ENCODE data around the gene ATP6V0A1. TPM values are rescaled to one million over a fixed set of nuclear protein-coding genes. Genes with fewer than 3 reads are reported as not detected.
A peak's percentile ranks its signal among the peaks of the same experiment; 100 is the strongest.
"Not testable (repeated sequence)": the region's sequence is repeated elsewhere in the genome, so short reads cannot be mapped to it uniquely, and the experiment has no call there.

The ATP6V0A1 gene
- total RNA-seq (2014; rRNA removed): 38.2 and 43.8 TPM in 2 replicates
- 37.6 TPM for polyA plus RNA-seq (2012)

DNA sequence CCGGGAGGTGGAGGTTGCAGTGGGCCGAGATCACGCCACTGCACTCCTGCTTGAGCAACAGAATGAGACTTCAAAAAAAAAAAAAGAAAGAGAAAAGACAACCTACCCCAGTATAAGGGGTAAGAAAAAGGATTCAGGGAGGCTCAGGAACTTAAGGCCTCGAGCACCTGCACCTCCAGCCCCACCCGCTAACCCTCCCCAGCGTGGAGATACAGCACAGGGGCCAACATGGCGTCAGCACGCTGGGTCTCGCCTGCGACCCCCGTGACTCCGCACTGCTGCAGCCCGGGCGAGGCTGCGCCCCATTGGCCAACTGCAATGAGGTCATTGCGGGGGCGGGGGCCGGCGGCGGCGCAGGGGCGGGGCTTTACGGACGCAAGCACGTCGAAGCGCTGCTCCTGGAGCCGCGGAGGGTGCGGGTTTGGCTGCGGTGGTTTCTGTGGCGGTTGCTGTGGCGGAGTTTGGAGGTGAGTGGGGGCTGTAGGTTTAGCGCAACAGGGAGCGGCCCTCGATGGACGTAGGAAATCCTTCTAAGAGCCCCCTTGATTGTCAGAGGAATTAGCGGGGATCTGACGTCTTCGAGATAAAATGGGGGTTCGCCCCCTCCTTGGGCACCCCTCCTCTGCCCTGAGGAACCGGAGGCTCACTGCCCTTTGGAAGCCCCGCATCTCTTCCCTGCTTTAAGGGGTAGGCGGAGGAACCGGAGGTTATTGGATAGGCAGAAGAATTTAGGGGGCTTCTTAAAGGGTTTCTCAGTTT lies at the start of gene ATP6V0A1:
Gene ATP6V0A1 (plus strand): TSS at position 382 of the 759 bp plus-strand sequence. CDS start 2,017 bp downstream, outside the sequence.
- DNase-seq (ENCODE audit: low read depth): peak; percentile 80

DNA sequence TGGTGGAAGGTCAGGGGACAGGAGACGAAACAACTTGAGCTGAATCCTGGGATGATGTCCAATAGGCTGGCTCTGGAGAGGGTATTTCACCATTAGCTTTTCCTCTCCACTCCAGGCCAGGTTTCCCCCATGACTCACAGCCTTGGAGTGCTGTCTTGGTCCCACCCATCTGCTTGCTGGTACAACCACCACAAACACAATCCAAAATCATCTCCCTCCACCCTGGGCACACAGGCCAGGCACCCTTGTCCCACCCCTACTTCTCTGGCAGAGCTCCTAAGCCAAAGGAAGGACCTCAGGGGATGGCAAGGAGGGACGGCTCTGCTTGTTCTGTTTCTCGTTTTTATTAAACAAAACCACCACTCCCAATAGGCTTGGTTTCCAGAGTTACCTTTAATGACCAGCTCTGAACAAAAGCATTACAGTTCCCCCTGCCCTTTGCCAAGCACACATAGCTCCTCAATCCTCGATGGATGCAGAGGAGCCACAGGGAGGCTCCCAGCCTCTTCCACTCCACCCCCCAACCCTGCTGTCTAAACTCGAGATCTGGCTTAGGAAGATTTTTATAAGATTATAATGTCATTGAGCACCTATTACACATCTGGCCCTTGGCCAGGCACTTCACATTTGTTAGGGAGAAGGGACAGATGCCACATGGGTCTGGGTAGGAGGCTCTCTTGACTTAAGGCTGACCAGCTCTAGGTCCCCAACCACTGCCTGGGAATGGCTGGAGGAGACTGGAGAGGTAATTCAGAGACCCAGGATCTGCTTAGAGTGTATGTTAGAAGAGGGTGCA lies 49.0 kb upstream of the ATP6V0A1 start:
- peak; percentile 84 for DNase-seq (ENCODE audit: low read depth)

DNA sequence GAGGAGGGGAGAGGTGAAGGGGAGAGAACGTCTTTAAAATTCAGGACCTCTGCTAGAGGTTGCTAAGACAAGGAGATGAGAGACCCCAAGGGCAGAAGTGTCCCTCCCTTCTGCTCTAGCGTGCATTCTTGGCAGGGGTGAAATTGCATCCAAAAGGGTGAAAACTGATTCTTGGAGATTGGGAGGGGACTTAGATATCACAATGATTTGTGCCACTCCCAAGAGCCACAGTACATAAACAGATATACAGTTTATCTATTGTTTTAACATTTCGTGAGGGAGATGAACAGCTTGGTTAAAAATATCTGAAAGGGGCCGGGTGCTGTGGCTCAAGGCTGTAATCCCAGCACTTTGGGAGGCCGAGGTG lies 48.4 kb upstream of the ATP6V0A1 start:
- no peak for DNase-seq (ENCODE audit: low read depth)

DNA sequence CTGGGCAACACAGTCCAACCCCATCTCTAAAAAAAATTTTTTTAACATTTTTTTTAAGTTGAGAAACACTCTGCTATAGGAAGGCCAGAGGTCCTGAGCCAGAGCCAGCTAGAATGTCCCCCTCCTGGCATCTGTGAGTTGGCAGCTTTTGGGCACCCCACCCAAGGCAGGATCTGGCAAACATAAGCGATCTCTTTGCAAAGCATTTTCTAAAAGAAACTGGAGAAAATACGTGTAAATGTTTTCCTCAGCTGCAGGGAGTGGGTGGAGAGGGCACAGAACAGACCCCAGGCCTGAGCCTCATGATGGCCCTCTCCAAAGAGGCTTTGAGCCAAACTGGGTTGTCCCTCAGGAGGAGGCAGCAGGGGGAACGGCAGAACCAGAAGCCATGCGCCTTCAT lies 47.3 kb upstream of the ATP6V0A1 start:
- DNase-seq (ENCODE audit: low read depth): no peak

DNA sequence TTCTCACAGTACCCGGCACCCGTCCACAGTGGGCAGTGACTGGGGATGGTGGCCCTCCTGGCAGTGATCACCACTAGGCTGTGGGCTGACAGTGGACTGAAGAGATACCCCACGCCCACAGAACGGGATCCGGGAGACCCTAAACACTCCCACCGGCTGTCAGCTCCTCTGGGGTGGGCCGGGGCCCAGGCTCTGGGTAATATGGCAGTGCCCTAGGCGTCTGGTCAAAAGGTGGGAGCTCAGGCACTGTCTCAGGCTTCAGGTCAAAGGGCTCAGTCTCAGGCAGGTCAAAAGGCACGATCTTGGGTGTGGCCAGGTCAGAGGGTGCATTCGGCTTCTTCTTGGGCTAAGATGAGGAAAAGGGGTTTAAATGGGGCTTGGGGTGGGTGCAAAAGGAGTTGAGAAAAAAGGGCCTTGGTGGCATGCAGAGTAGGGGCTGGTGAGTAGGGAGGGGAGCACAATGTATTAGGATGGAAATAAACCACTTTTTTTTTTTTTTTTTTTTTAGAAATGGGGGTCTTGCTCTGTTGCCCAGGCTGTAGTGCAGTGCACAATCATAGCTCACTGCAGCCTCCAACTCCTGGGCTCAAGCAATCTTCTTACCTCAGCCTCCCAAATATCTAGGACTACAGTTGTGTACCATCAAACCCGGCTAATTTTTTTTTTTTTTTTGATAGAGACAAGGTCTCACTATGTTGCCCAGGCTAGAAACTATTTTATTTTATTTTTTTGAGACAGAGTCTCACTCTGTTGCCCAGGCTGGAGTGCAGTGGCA lies 46.6 kb upstream of the ATP6V0A1 start:
- DNase-seq (ENCODE audit: low read depth): no peak

DNA sequence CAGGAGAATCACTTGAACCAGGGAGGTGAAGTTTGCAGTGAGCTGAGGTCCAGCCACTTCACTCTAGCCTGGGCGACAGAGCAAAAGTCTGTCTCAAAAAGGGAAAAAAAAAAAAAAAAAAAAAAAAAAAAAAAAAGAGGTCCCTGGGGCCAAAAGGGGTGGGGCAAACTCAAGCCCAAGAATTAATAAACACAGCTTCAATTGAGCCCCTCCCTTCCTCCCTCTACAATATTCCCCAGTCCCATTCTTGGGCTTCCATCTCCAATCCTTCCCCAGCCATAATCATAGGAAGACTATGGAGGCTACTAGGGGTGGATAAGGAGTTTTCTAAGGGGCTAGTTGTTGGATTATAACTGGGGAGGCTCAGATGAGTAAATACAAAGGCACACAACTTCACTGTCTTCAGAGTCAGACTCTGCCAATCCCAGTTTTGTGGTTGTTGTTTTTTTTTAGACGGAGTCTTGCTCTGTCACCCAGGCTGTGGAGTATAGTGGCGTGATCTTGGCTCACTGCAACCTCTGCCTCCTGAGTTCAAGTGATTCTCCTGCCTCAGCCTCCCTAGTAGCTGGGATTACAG lies 45.1 kb upstream of the ATP6V0A1 start:
- peak; percentile 23 for DNase-seq (ENCODE audit: low read depth)

DNA sequence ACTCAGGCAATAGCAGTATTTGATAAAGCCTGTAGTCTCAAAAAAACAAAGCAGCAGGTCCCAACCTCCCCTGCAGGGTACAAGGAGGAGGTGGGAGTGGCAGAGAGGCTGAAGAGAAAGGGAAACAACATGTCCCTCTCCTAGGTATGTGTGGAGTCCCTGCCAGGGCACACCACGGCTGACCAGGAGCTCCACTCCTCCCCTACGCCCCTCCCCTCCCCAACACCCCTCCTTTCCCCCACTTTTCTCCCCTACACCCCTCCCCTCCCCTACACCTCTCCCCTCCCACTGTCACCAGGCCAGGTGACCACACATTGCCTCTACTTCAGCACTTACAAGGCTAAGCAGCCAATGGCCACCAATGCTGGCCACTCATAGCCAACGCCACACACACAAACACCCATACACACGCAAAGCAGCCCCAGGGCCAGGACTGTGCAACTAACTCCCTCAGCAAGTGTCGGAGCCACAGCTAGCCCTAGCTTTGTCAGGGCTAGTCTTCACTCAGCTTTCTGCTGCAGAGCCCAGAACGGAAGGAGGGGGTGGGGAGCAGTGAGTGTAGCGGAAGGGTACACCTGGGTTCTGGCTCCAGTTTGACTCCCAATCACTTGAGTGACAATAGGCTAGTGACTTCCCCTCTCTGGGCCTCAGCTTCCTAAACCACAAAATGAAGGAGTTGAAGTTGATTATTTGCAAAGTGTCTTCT lies 43.8 kb upstream of the ATP6V0A1 start:
- no peak for DNase-seq (ENCODE audit: low read depth)

DNA sequence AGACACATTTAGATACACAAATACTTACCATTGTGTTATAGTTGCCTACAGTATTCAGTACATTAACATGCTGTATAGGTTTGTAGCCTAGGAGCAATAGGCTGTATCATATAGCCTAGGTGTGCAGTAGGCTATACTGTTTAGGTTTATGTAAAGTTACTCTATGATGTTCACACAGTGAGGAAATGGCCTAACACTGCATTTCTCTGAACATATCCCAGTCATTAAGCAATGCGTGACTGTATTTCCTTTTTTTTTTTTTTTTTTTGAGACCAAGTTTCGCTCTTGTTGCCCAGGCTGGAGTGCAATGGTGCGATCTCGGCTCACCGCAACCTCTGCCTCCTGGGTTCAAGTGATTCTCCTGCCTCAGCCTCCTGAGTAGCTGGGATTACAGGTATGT lies 40.7 kb upstream of the ATP6V0A1 start:
- DNase-seq (ENCODE audit: low read depth): not testable (repeated sequence)

DNA sequence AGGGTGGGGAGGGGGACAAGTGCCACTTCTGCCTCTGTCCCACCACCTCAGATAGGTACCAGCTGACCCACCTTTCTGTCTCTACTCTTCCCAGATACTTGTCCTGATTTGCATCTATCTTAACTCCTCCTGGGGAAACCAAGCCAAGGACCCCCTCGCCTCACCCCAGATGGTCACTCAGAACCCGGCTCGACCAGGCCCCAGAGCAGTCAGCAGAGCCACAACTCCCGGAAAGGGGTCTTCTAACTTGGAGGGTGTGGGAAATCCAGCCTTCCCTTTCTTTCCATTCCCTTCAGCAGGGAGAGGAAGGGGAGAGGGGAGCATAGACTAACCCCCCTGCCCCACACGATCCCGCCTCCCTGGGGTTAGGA lies 37.6 kb upstream of the ATP6V0A1 start:
- DNase-seq (ENCODE audit: low read depth): no peak

DNA sequence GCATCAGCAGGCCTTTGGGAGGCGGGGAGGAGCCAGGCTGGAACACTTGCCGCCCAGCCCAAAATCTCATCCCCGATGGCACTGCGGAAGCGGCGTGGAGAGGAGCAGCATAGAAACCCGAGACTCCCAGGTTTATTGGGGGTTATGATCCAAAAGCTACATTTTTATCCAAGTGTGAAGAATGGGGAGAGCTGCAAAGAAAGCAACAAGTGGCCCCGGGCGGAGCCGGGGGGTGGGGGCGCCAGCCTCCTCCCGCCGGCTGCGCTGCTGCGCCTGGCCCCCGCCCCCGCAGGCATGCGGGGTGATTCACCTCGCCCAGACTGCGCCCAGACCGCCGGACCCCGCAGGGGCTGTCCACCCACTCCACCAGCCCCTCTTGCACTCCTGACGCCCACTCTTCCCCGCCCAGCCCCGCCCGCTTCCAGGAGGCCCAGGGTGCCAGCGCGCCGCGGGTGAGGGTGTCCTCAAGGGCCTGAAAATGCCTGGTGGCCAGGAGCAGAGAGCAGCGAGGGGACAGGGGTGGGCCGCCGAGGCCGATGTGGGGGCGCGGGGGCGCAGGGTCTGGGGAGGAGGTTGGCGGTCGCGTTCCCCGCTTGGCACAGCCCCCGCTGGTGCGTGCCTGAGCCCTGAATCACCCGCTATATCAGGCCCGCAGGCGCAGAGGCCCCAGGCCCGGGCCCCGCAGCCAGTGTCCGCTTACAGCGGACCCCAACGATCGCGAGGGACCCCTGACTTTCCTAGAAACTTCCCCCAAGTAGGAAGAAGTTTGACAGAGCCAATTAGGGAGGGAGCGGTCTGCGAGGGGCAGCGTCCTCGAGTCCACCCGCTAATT lies 37.0 kb upstream of the ATP6V0A1 start:
- DNase-seq (ENCODE audit: low read depth): peak; percentile 60

DNA sequence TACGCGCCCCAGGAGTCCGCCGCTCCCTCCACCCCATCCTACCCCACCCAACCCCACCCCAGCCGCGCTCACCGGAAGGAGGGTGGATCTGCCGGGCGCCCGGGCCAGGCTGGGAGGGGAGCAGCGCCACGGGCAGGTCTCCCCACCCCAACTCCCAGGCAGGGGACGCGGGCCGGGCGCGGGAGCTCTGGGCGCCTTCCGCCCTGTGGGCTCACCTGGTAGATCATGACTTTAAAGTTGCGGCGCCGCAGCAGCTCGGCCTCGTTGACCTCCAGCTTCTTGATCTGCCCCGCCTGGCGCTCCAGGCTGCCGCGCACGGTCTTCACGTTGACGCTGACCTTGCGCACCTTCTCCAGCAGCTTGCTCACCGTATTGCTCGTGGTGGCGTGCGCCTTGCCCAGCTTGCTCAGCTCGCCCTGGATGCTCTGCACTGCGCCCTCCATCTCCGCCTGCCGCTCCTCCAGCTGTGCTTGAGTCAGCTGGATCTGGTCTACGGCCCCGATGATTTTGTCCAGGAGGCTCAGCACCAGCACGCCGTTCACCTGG lies 36.2 kb upstream of the ATP6V0A1 start:
- DNase-seq (ENCODE audit: low read depth): peak; percentile 42

DNA sequence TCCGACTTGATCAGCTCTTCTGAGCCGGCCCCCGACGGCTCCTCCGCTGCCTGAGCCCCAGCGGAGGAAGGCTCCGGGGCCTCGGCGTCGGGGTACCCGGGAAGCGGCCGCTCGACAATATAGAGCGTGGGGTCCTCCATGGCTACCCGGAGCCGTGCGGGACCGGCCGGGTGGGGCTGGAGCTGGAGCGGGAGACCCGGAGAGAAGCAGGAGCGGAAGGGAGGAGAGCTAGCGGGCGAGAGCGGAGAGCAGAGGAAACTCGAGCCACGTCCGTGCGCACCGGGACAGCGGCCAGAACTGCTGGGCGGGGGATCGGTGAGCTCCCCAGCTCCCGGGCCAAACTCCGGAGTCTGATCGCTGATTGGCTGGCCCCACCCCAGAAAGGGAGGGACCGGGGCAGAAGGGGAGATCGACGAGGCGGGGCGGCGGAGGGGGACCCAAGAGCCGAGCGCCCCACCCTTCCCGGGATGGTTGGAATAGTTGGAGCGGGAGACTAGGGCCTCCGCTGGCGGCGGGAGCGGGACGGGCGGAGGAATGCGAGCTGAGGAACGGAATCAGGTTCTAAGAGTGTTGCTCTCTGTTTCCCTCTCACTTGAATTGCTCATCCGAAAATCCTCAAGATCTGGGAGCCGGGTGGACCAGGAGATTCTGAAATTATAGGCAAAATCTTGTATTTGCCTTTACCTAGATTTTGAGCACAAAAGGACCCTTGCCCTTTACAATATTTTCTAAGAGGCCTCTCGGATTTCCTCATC lies 35.5 kb upstream of the ATP6V0A1 start, which contains the start of gene CAVIN1:
Gene CAVIN1 (minus strand): TSS at position 299 of the 755 bp plus-strand sequence. CDS start 159 bp downstream, at position 140.
- peak; percentile 96 for DNase-seq (ENCODE audit: low read depth)

DNA sequence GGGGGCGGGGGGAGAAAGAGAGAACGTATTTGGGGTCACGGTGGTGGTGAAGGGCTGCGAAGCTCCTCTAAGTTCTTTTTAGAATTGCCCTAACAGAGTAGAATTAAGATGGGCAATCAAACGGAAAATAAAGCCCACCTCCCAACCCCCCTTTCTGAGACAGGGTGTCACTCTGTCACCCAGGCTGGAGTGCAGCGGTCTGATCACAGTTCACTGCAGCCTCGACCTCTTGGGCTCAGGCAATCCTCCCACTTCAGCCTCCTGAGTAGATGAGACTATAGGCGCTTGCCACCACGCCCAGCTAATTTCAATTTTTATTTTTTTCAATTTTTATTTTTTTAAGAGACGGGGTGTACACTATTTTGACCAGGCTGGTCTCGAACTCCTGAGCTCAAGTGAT lies 34.9 kb upstream of the ATP6V0A1 start:
- no peak for DNase-seq (ENCODE audit: low read depth)

DNA sequence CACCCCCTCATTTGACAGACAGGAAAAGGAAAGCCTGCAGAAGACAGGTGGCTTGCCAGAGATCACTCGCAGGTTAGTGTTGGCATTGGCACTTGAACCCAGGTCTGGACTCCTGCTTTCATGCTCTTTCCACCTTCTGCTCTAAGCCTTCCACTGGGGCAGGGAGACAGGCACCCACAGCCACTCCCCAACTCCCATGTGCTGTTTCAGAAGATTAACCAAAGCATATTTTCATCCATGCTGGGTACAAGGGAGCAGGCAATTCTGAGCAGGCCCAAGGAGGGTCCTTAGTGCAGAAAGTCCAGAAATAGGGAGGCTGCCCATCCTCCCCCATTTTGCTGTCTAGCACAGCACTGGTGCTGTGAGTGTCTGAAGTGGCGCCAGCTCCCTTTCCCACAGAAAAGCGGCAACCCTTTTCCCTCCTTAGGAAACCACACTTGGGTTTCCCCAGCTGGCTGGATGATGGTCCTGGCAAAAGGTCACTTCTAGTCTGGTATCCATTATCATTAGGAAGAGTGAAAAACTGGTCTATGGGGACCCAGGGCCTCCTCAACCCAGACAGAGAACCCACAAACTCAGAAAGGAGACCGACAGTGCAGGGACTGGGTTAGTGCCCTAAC lies 33.6 kb upstream of the ATP6V0A1 start:
- no peak for DNase-seq (ENCODE audit: low read depth)

DNA sequence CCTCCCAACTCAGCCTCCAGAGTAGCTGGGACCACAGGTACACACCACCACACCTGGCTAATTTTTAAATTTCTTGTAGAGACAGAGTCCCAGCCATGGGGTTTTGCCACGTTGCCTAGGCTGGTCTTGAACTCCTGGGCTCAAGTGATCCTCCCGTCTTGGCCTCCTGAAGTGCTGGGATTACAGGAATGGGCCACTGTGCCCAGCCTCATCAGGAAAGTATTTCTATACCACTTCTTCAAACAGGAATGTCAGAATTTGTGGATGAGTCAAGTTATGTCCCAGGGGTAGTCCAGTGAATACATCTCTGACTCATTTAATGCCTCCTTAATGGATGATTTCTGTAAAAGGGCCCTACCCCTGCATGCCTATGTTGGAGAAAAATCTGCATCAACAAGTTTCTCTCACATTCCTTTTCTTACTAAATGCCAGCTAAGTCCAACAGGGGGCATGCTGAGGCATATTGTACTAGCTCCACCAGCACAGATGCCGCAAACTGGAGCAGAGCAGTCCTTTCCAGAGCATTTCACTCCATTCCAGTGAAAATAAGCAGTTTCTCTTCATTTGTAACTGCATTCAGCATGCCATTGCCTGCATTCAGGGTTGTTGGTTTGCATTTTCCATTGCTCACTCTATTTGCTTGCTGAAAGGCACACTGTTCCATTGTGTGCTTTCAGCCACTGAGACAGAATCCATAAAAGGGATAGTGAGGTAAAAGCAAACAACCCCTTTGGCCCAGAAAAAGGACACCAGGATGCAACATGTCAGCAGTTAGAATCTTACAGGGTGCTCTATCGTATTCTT lies 30.3 kb upstream of the ATP6V0A1 start:
- peak; percentile 98 for DNase-seq (ENCODE audit: low read depth)

DNA sequence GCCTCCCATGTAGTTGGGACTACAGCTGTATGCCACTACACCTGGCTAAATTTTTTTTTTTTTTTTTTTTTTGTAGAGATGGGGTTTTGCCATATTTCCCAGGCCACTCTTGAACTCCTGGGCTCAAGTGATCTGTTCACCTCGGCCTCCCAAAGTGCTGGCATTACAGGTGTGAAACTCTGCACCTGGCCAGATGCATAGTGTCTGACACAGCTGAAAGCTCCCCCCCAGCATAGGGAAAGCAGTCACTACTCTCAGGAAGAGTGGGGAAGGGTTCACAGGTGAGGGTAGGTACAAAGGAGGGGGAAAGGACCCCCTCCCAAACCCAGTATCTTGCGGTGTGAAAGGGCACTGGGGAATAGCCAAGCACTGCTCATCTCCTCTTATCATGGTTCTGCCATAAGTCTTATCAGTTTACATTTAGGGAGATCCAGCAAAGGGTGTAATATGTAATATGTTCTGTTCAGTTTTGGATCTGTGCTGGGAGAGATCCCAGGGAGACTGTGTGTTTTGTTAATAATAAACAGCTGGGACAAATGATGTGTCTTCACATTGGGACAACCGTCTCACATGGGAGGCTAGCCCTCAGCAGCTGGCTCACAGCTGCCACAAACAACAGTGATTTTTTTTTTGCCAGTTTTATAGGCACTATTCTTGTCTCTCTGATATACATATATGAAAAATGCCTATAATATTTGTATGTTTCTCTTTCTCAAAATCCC lies 28.8 kb upstream of the ATP6V0A1 start:
- peak; percentile 48 for DNase-seq (ENCODE audit: low read depth)

DNA sequence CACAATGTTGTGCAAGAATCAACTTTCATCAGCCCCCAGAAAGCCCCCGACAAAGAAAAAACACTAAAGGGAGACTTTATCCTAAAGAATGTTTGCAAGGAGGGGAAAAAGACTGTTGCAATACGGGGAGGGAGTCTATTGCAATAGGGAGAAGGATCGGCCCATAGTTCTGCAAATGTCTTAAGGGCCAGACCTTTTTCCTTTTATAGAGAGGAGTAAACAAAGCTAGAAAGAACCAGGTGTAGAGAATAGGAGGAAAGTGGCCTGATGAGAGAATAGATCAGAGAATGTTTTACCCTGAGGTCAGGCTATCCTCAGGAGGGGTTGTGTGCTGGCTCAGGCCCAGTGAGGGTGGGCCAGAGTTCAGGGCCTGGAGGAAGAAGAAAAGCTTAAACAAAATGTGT lies 26.9 kb upstream of the ATP6V0A1 start:
- DNase-seq (ENCODE audit: low read depth): no peak

Measured in LHCN-M2 (cell line).